Panc1 (cell line): ENCODE results near the gene PPP4R3A.

Source experiments
- CTCF ChIP-seq: fragments of 450-650 bp; IDR thresholded peaks from 2 replicates; pipeline ENCODE4 v1.5.1; 2017; ENCODE audit warnings: mild to moderate bottlenecking
- POLR2AphosphoS5 ChIP-seq: IDR thresholded peaks from 2 replicates; pipeline ENCODE4 v1.6.1; 2012; ENCODE audit warnings: mild to moderate bottlenecking, low read depth, low read length, moderate library complexity
- REST ChIP-seq, 2 experiments: IDR thresholded peaks; 2 replicates each; pipeline ENCODE4 v1.6.1; 2011 to 2012; ENCODE audit warnings: low read depth in 2 of 2, control low read depth in 1 of 2, low read length in 1 of 2, mild to moderate bottlenecking in 1 of 2, moderate library complexity in 1 of 2; ENCODE audit not compliant: insufficient read depth in 1 of 2
- SIN3A ChIP-seq: IDR thresholded peaks from 2 replicates; pipeline ENCODE4 v1.6.1; 2012; ENCODE audit warnings: low read depth, mild to moderate bottlenecking, low read length, moderate library complexity, borderline replicate concordance; ENCODE audit not compliant: insufficient read depth
- TCF7L2 ChIP-seq: IDR thresholded peaks from 2 replicates; pipeline ENCODE4 v1.6.1; 2011; ENCODE audit warnings: mild to moderate bottlenecking, low read depth, low read length, inconsistent platforms

GRCh38 chr14:91545204-91545603 lies 35.1 kb upstream of the PPP4R3A start:
- TF ChIP-seq CTCF, result no peak
- no peak for TF ChIP-seq SIN3A
- TF ChIP-seq POLR2AphosphoS5, result no peak
- no peak for TF ChIP-seq REST (IDR thresholded peaks at IDR 0.05; ENCODE audit: insufficient read depth in 1 of 2, low read depth in 2 of 2, low read length in 1 of 2)
- no peak for TF ChIP-seq TCF7L2
